Nucleus accumbens (tissue), 56 donors: ENCODE results near the gene METTL15.
"Not testable (repeated sequence)": the region's sequence is repeated elsewhere in the genome, so short reads cannot be mapped to it uniquely, and the experiment has no call there.

Experiments used
- DNase-seq, 56 donors: peaks; one replicate each; lab custom pipeline; 2025; lab: John Stamatoyannopoulos, UW

Gene METTL15

DNA sequence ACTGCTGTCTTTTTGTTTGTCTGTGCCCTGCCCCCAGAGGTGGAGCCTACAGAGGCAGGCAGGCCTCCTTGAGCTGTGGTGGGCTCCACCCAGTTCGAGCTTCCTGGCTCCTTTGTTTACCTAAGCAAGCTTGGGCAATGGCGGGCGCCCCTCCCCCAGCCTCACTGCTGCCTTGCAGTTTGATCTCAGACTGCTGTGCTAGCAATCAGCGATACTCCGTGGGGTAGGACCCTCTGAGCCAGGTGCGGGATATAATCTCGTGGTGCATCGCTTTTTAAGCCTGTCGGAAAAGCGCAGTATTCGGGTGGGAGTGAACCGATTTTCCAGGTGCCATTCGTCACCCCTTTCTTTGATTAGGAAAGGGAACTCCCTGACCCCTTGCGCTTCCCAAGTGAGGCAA, 269.9 kb downstream of the METTL15 start:
- DNase-seq: not testable (repeated sequence)
